ENCODE data around the gene REG3G.

Gene REG3G

DNA sequence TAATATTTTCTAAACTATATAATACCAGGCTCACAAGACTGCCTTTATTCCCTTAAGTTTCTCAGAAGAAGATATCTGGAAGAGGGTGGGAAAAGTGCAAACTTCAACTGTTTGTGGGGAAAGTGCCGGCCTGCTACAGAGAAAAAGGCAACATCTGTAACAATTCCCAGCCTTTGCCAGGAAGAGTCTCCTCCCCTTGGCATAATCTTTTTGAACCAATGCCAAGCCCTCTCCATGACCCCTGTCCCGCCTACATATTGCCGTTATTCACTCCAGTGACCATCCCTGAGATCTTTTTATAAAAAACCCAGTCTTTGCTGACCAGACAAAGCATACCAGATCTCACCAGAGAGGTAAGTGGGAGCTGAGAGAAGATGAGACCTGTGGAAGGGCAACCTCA lies at the start of gene REG3G:
REG3G (plus strand) TSS at position 282 of the 400 bp plus-strand sequence. CDS start 392 bp downstream, outside the sequence.
- no peak for DNase-seq

DNA sequence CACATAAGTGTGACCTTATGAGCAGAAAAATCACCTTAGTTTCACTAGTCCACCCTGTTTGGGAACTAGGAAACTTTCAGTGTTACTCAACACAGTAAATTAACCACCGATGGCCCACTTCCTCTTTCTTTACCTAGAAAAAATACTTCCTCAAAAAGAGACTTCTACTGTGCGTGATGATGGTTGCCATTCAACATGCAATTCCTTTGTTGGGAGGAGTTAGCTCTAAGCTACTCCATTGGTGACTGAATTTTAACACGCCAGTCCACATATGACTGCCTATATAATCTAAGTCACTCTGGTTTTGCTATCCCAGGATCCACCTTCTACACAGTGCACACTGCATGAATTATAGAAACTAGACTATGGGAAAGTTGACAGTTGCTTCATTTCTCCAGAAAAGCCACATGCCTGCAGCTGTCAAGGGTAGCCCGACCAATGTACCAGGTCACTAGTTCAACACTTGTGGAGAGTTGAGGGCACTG lies 47.8 kb upstream of the REG3G start:
- peak; percentile 16 for DNase-seq

- DNase-seq: no peak
Measured at GRCh38 chr2:78978340-78978739, 47.2 kb upstream of the REG3G start.

DNA sequence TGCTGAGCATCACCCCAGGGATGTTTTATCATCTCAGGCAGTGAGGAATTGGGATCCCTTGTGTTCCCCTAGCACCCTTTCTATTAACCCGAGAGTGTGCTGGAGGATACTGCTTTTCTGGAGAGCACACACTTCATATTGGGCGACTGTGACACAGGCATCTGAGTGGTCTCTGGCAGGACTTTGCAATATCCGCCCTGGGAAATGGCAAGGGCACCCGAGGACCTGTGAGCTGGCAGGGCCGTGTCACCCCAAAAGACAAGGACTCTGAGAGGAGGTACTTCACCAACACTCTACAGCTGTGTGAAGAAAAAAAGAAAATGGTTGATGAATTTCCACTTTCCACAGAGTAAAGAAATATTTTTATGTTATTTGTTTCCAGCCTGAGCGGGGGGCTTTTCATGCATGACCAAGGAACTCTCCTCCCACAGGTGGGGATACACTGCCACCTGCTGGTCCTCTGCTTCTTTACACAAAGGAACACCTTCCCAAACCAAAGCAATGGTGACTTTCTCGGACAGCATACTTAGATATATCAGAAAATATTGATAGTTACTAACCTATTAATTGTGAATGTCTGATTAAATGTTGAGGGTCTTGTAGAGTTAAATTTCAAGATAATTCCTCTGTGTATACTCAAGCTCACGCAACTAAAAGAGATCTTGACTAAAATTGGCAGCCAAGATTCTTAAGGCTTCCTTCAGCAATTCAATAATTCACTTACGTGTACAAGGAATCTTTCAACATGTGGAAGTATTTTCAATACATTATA lies 45.9 kb upstream of the REG3G start:
- DNase-seq: no peak

DNA sequence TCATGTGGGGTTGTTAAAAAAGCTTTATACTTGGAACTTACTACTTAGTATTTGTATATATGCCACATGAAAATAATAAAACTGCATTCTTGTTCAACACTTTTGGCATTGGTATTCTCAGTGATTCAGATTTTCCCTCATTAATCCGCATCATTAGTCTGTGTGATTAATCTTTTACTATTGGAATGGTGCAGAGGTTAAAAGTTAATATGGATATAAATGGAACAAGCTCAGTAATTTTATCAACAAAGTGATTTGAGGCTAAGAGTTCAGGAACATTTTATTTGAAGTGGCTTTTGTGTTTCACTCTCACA lies 45.4 kb upstream of the REG3G start:
- DNase-seq: no peak

DNA sequence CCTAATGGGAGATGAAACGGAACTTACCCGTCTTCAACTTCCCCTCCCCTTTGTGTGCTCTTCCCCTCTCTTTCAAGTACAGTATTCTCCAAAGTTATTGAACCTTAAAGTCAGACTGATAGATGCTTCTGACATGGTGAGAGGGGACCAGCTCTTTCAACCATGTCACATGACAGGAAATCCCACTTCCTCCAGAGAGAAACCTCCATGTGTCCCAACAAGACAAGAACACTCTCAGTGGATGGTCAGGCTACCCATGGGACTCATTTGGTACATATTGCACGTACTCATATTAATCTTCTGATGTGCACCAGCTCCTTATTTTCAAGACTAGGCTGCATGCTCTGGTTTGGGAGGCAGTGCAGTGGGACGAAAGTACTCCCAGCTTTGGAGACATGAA lies 44.6 kb upstream of the REG3G start:
- DNase-seq: no peak

DNA sequence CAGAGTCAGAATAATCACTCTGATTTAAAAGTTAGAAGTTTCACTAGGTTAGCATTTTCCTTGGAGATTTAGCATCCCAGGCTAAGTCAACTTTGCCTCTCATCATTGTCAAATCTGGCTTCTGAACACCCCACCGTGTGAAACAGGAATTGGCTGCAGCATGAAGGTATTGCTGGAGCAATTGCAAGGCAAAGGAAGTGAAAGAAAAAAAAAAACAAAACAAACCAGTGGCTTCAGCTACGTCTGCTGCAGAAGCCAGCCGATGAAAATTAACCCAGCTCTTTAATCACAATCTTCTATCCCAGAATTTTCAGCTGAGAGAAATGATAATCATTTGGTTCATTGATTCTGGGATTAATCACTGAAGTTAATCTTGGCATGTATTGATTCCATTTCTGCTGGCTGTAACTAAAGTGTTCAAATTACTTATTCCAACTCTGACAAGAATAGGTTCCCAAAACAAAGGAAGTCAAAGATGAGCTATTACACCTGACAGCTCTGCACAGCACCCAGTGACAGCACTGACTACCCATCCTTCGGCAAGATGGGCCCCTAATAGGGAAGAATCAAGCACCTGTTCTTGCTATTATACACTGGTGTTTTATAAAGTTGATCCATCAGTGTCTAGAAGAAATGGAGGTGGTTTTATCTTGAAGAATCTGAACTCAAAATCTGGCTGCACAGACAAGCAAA lies 42.7 kb upstream of the REG3G start:
- DNase-seq: no peak

DNA sequence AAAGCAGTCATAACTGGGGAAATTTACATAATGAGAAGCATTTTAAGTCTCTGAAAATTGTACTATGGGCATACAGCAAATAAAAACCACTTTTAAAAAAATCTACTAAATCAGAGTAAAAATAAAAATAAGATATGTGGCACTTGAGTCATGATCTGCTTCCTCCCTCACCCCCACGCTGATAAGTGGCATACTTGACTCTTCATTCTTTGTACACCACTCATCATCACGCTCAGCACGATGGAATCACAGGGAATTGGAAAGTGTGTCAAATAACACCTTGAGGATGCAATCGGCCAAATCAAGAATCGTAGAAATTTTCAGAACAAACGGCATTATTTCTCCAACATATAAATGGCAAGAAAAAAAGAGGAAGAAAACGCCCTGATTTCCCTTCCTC lies 41.1 kb upstream of the REG3G start:
- DNase-seq: no peak

- DNase-seq: no peak
Measured at GRCh38 chr2:78985558-78985957, 39.9 kb upstream of the REG3G start.

GRCh38 chr2:78989051-78989450 lies 36.5 kb upstream of the REG3G start:
- no peak for DNase-seq

DNA sequence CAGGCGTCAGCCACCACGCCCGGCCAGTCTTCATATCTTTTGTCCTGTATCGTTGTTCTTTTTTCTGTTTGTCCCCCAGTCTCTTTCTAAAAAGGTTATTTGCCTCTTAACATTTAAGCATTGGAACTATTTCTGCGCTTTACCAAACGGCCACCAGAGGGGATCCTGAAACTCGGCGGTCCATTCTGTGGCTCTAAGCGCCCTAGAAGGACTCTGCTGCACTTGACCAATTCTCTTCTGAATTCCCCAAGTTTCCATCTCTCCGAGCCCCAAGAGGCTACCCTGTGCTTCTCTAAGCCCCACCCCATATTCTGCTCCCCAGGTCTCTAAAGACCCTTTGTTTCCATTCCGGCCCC lies 33.1 kb upstream of the REG3G start:
- no peak for DNase-seq

DNA sequence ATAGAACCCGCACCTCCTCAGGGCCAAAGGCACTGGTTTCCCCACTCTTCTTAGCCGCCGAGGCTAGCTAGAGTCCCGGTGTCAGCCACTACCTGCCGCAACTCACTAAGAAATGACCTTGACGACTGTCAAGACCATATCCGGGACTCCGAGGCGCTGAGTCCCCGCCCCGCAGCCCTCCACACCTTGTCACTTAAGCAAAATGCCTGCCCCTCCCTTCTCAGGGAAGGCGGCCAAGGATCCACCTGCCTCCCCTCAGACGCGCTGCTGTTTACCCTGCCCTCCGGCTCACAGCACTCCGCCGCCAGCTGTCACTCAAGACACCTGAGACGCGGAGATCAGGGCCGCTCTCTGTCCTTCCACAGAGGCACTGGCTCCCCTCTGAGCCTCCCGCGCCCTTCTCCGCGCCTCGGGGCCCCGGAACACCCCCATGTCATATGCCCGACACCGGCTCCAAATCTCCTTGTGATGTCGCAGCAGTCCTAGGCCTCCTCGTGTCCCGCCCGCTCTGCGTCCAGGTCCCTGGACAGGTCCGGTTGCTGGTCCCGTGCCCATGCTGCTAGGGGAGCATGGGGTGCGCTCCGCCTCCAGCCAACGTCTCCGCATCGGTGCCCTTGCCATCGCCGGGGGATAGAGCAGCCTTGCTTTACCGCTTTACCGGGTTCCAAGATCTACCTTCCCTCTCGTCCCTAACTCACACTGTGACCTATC lies 32.5 kb upstream of the REG3G start:
- no peak for DNase-seq

- DNase-seq: no peak
Measured at GRCh38 chr2:78993518-78994148, 31.9 kb upstream of the REG3G start.

DNA sequence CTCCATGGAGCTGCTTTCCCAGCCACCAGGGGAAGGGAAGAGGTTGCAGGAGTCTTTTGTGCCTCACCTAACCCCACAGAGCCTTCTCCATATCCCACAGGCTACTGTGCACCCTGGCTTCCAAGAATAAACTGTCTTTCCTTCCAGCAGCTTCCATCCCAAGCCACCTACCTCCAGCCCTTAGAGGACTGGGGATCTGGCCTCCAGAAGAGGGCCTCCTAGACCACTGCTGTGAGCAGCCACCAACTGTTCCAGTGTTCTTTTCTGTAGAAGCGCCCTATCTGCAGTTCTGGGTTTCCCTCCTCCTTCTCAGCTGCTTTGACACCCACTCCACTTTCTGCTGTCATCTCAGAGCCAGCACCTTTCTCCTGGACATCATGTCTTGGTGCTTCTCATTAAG lies 30.7 kb upstream of the REG3G start:
- no peak for DNase-seq

DNA sequence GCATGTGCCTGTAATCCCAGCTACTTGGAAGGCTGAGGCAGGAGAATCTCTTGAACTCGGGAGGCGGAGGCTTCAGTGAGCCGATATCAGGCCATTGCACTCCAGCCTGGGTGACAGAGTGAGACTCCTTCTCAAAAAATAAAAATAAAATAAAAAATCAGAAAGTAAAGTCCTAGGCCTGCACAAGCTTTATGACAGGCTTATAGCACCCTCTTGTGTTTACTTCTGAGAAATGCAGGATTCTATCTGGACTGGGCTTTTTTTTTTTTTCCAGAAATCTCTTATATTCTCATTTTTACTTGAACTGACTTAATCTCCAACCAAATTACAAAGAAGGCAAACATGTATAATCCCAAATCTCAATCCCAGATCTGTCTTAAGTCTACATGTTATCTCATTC lies 26.1 kb upstream of the REG3G start:
- DNase-seq: no peak

- DNase-seq: no peak
Measured at GRCh38 chr2:79000008-79000576, 25.4 kb upstream of the REG3G start.

DNA sequence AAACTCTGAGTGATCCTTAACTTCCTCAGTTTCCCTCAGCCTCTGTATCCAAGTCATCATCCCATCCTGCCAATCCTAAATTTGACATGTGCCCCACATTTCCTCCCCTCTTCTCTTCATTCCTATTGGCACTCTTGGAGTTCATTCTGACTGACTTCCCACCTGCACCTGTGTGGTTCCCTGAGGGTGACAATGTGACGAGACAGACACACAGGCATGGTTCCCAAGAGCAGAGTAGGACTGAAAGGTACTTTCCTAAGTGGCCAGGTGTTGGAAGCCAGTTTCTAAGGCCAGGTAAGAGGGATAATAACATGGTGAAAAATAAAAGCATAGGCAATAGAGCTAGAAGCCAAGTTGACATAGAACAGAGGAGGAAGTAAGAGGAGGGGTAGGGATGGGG lies 24.2 kb upstream of the REG3G start:
- no peak for DNase-seq

DNA sequence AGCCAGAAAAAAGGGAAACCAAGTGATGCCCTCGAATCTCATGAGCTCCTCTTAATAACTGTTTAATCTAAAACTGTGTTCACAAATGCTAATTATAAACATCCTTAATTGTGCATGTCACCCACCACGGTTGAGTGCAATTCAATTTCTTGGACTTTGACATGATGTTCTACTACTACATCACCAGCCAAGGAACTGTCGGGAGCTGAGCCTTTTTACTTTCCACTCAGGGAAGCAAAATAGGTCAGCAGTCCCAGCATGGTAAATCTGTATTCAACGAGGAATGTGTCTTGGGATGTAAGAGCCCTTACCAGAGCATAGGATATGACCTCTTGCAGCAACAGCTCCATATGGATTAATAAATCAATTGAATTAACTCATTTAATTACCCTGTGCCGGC lies 20.8 kb upstream of the REG3G start:
- DNase-seq: no peak

- no peak for DNase-seq
Measured at GRCh38 chr2:79005216-79005615, 20.3 kb upstream of the REG3G start.

- no peak for DNase-seq
Measured at GRCh38 chr2:79009388-79009787, 16.1 kb upstream of the REG3G start.

GRCh38 chr2:79011496-79011895 lies 14.0 kb upstream of the REG3G start:
- DNase-seq: no peak

GRCh38 chr2:79013629-79014028 lies 11.9 kb upstream of the REG3G start:
- no peak for DNase-seq

- DNase-seq: no peak
Measured at GRCh38 chr2:79016342-79016741, 9.2 kb upstream of the REG3G start.

Measured in CD4-positive, alpha-beta T cell treated with Interleukin-10 for 1 hour (primary cell).